ENCODE results near the gene RNF6.

The RNF6 gene

GRCh38 chr13:26163812-26164211 is 58.3 kb downstream of the RNF6 start:
- no peak for TF ChIP-seq PATZ1 (CRISPR knock-in tag; IDR thresholded peaks at IDR 0.05; ENCODE audit: borderline replicate concordance)
- no peak for TF ChIP-seq CSDC2 (CRISPR knock-in tag; IDR thresholded peaks at IDR 0.05)
- no peak for TF ChIP-seq TSHZ2 (CRISPR knock-in tag; IDR thresholded peaks at IDR 0.05)
- no peak for TF ChIP-seq ESRRG (CRISPR knock-in tag; IDR thresholded peaks at IDR 0.05)
- TF ChIP-seq POU6F1 (CRISPR knock-in tag; IDR thresholded peaks at IDR 0.05; ENCODE audit: borderline replicate concordance, low read depth) = no peak
- TF ChIP-seq ZNF70 (CRISPR knock-in tag; IDR thresholded peaks at IDR 0.05) = no peak
- no peak for TF ChIP-seq GLIS3 (CRISPR knock-in tag; IDR thresholded peaks at IDR 0.05)
- TF ChIP-seq ZFP30 (CRISPR knock-in tag; IDR thresholded peaks at IDR 0.05) = no peak
- no peak for ATAC-seq

All from SK-N-SH treated with all-trans-retinoic acid at 6 μM for 48 hours (cell line).